Gastrocnemius medialis (tissue), 4 donors: ENCODE data around the gene GIMAP8. TPM values are rescaled to one million over a fixed set of nuclear protein-coding genes. Genes with fewer than 3 reads are reported as not detected.

Experiments
- ATAC-seq, 2 donors: fragments of 150-250 bp; one replicate each; pipeline ENCODE4 v1.9.1; 2016
- DNase-seq, 2 donors: peaks; one replicate each; pipeline ENCODE4 v3.0.0-alpha.2; 2019
- H3K27ac ChIP-seq, 4 donors: fragments of 200-600 bp; sonication (generic); 1 replicate in 1 of 4; 2 replicates in 3 of 4; pipeline ENCODE4 v1.5.1; 2016 to 2018; ENCODE audit warnings: mild to moderate bottlenecking in 2 of 4, moderate library complexity in 1 of 4
- H3K27me3 ChIP-seq, 3 donors: fragments of 200-600 bp; sonication (generic) in 2 of 3; 1 replicate in 1 of 3; 2 replicates in 2 of 3; pipeline versions ENCODE4 v1.5.1 to v1.6.0; 2016 to 2019; ENCODE audit warnings: mild to moderate bottlenecking in 1 of 3, moderate library complexity in 1 of 3
- H3K36me3 ChIP-seq, 2 donors: fragments of 200-600 bp; sonication (generic) in 1 of 2; one replicate each; pipeline ENCODE4 v1.5.1; 2017 to 2018
- H3K4me1 ChIP-seq, 2 donors: fragments of 200-600 bp; sonication (generic) in 1 of 2; one replicate each; pipeline ENCODE4 v1.5.1; 2016 to 2017; ENCODE audit warnings: mild to moderate bottlenecking in 2 of 2
- H3K4me3 ChIP-seq, 4 donors: fragments of 200-600 bp; sonication (generic) in 3 of 4; 1 replicate in 1 of 4; 2 replicates in 3 of 4; pipeline ENCODE4 v1.5.1; 2016 to 2019; ENCODE audit warnings: mild to moderate bottlenecking in 2 of 4
- H3K9me3 ChIP-seq, 3 donors: fragments of 200-600 bp; sonication (generic) in 2 of 3; 1 replicate in 1 of 3; 2 replicates in 2 of 3; pipeline ENCODE4 v1.5.1; 2016 to 2019
- CTCF ChIP-seq, 5 experiments: fragments of 450-650 bp in 3 of 5; fragments of 200-600 bp in 2 of 5; sonication (generic) in 2 of 5; IDR thresholded peaks in 4 of 5; conservative IDR thresholded peaks in 1 of 5; 1 replicate in 4 of 5; 2 replicates in 1 of 5; pipeline ENCODE4 v1.5.1; 2016 to 2019; ENCODE audit warnings: antibody characterized with exemption in 5 of 5, mild to moderate bottlenecking in 3 of 5, moderate library complexity in 3 of 5
- POLR2A ChIP-seq, 2 donors: fragments of 450-650 bp; IDR thresholded peaks; one replicate each; pipeline ENCODE4 v1.6.1; 2017; ENCODE audit warnings: antibody characterized with exemption in 2 of 2, mild to moderate bottlenecking in 2 of 2, moderate library complexity in 2 of 2
- in situ Hi-C, 4 donors: fragments of 200-750 bp; cut with MboI; loops; one replicate each; pipeline versions ENCODE4 v1.15.0 to v1.8.0; 2017; ENCODE audit warnings: low sequenced_read_pairs in 4 of 4
- intact Hi-C: fragments of 100-400 bp; cut with DNase I; formaldehyde crosslinking; loops from one replicate; pipeline ENCODE4 v1.15.1; 2023; ENCODE audit warnings: low total_unique reads
- total RNA-seq, 4 donors: library from RNA; depleted of rRNA; stranded (reverse); fragments of >200 nt; gene quantifications; one replicate each; pipeline versions ENCODE4 v1.1.0 to v1.2.3, GENCODE V29; 2016

Gene GIMAP8
- total RNA-seq, 4 donors from 2014 or later, result 5.4 to 10.4 (median 7.1) TPM

GRCh38 chr7:150415161-150416153, 35.0 kb upstream of the GIMAP8 start:
- Histone ChIP-seq H3K27ac (no peak overlapping the region), H3K27me3 (no peaks in the 10 kb centered on the region), H3K36me3 (no peaks in the 10 kb centered on the region), H3K4me1 (no peaks in the 10 kb centered on the region), H3K4me3 (no peak overlapping the region), H3K9me3 (no peaks in the 10 kb centered on the region)
- ATAC-seq (no peak), DNase-seq (no peak)
- in situ Hi-C loops, result loop anchor here in 2 of 4 donors (25.0 kb wide), 1 partner anchor 128 kb away; no protein-coding TSS in a partner anchor
- TF ChIP-seq CTCF (IDR thresholded peaks at IDR 0.05 in 4 of 5, conservative IDR thresholded peaks at IDR 0.05 in 1 of 5), result no peak
- TF ChIP-seq POLR2A (IDR thresholded peaks at IDR 0.05), result no peak
- intact Hi-C loops, result no loop called here

GRCh38 chr7:150417239-150417638, 33.2 kb upstream of the GIMAP8 start:
- in situ Hi-C loops (loop anchor here in 2 of 4 donors (25.0 kb wide), 1 partner anchor 130 kb away; no protein-coding TSS in a partner anchor), intact Hi-C loops (no loop called here)
- Histone ChIP-seq H3K36me3 (no peaks in the 10 kb centered on the region), H3K4me1 (no peaks in the 10 kb centered on the region), H3K9me3 (no peaks in the 10 kb centered on the region), H3K27me3 (no peaks in the 10 kb centered on the region), H3K4me3 (no peak overlapping the region), H3K27ac (no peak overlapping the region)
- ATAC-seq, result no peak
- TF ChIP-seq CTCF (IDR thresholded peaks at IDR 0.05 in 4 of 5, conservative IDR thresholded peaks at IDR 0.05 in 1 of 5) (no peak), POLR2A (IDR thresholded peaks at IDR 0.05) (no peak)
- DNase-seq, result no peak

GRCh38 chr7:150417863-150418262, 32.6 kb upstream of the GIMAP8 start:
- ATAC-seq (no peak), DNase-seq (no peak)
- no peak overlapping the region for H3K4me3 ChIP-seq
- H3K4me1 ChIP-seq, result no peaks in the 10 kb centered on the region
- no peaks in the 10 kb centered on the region for H3K9me3 ChIP-seq
- TF ChIP-seq CTCF (IDR thresholded peaks at IDR 0.05 in 4 of 5, conservative IDR thresholded peaks at IDR 0.05 in 1 of 5), result no peak
- no peak for TF ChIP-seq POLR2A (IDR thresholded peaks at IDR 0.05)
- intact Hi-C loops, result no loop called here
- in situ Hi-C loops, result loop anchor here in 2 of 4 donors (25.0 kb wide), 1 partner anchor 131 kb away; no protein-coding TSS in a partner anchor
- H3K27ac ChIP-seq, result no peak overlapping the region
- H3K27me3 ChIP-seq, result no peaks in the 10 kb centered on the region
- H3K36me3 ChIP-seq, result no peaks in the 10 kb centered on the region

- Histone ChIP-seq H3K36me3 (no peaks in the 10 kb centered on the region), H3K27me3 (no peaks in the 10 kb centered on the region), H3K9me3 (no peaks in the 10 kb centered on the region), H3K4me1 (no peaks in the 10 kb centered on the region), H3K4me3 (no peak overlapping the region), H3K27ac (no peak overlapping the region)
- intact Hi-C loops, result loop anchor here (2.0 kb wide), 2 partner anchors 15 to 63 kb away; a partner anchor contains a TSS
- DNase-seq, result no peak
- in situ Hi-C loops, result loop anchor here in 2 of 4 donors (25.0 kb wide), 1 partner anchor 133 kb away; no protein-coding TSS in a partner anchor
- TF ChIP-seq POLR2A (IDR thresholded peaks at IDR 0.05) (no peak), CTCF (IDR thresholded peaks at IDR 0.05 in 4 of 5, conservative IDR thresholded peaks at IDR 0.05 in 1 of 5) (no peak)
- no peak for ATAC-seq
These were observed 30.2 kb upstream of the GIMAP8 start for GRCh38 chr7:150420242-150420641.
